GM23338 (cell line): ENCODE results near the gene FMN1. TPM values are rescaled to one million over a fixed set of nuclear protein-coding genes. Genes with fewer than 3 reads are reported as not detected.

Source experiments
- ATAC-seq: fragments of 200-7000 bp; cut with Tn5 transposase; 3 replicates; pipeline ENCODE4 v1.9.1; 2020
- DNase-seq: peaks from one replicate; pipeline ENCODE4 v3.0.0-alpha.2; 2015; ENCODE audit warnings: low spot score
- H2AFZ ChIP-seq: fragments of 200-600 bp; sonication (generic); 2 replicates; pipeline ENCODE4 v1.8.0; 2016; ENCODE audit warnings: antibody characterized with exemption, mild to moderate bottlenecking, moderate library complexity
- H3F3A ChIP-seq: fragments of 200-600 bp; sonication (generic); replicated peaks from 2 replicates; pipeline ENCODE4 v1.8.0; 2017; ENCODE audit warnings: antibody characterized with exemption, mixed run types, low read depth
- H3K27ac ChIP-seq: fragments of 200-600 bp; sonication (generic); 2 replicates; pipeline ENCODE4 v1.6.1; 2016; ENCODE audit warnings: low read depth
- H3K27me3 ChIP-seq: fragments of 200-600 bp; sonication (generic); 2 replicates; pipeline ENCODE4 v1.8.0; 2016; ENCODE audit warnings: mild to moderate bottlenecking, mixed run types, moderate library complexity; ENCODE audit not compliant: insufficient read depth
- H3K36me3 ChIP-seq: fragments of 200-600 bp; sonication (generic); 2 replicates; pipeline ENCODE4 v1.8.0; 2016; ENCODE audit warnings: mild to moderate bottlenecking; ENCODE audit not compliant: insufficient read depth
- H3K4me1 ChIP-seq: fragments of 200-600 bp; sonication (generic); 2 replicates; pipeline ENCODE4 v1.8.0; 2016; ENCODE audit warnings: mild to moderate bottlenecking, moderate library complexity; ENCODE audit not compliant: insufficient read depth
- H3K4me2 ChIP-seq: fragments of 200-600 bp; sonication (generic); 2 replicates; pipeline ENCODE4 v1.7.1; 2017; ENCODE audit warnings: mixed run types
- H3K4me3 ChIP-seq: fragments of 200-600 bp; sonication (generic); 2 replicates; pipeline ENCODE4 v1.6.1; 2016; ENCODE audit warnings: mixed run types
- H3K79me2 ChIP-seq: fragments of 200-600 bp; sonication (generic); replicated peaks from 2 replicates; pipeline ENCODE4 v1.8.0; 2017; ENCODE audit warnings: mild to moderate bottlenecking; ENCODE audit not compliant: insufficient read depth
- H3K9me2 ChIP-seq: fragments of 200-600 bp; sonication (generic); 2 replicates; pipeline ENCODE4 v1.8.0; 2017; ENCODE audit not compliant: insufficient read depth
- H4K20me1 ChIP-seq: fragments of 200-600 bp; sonication (generic); replicated peaks from 2 replicates; pipeline ENCODE4 v1.8.0; 2017; ENCODE audit warnings: mild to moderate bottlenecking; ENCODE audit not compliant: insufficient read depth
- H3K27ac Mint-ChIP-seq: 2 replicates; pipeline ENCODE4 v1.8.0; 2020; ENCODE audit warnings: inconsistent platforms, mild to moderate bottlenecking, moderate library complexity, mixed read lengths
- H3K27me3 Mint-ChIP-seq: 3 replicates; pipeline ENCODE4 v1.8.0; 2022; ENCODE audit warnings: low read depth, mild to moderate bottlenecking, moderate library complexity, mixed read lengths, inconsistent platforms; ENCODE audit not compliant: insufficient read depth, poor library complexity
- H3K36me3 Mint-ChIP-seq: 3 replicates; pipeline ENCODE4 v1.8.0; 2021; ENCODE audit warnings: low read depth, mild to moderate bottlenecking, inconsistent platforms, moderate library complexity, mixed read lengths
- H3K4me1 Mint-ChIP-seq: 3 replicates; pipeline ENCODE4 v1.8.0; 2020; ENCODE audit warnings: mild to moderate bottlenecking, inconsistent platforms, mixed read lengths
- H3K4me3 Mint-ChIP-seq: 3 replicates; pipeline ENCODE4 v1.8.0; 2021; ENCODE audit warnings: moderate library complexity, mild to moderate bottlenecking, inconsistent platforms, mixed read lengths
- H3K9me3 Mint-ChIP-seq: 3 replicates; pipeline ENCODE4 v1.8.0; 2020; ENCODE audit warnings: moderate library complexity, mild to moderate bottlenecking, inconsistent platforms, mixed read lengths
- CREB1 ChIP-seq: fragments of 250-450 bp; sonication (Bioruptor Pico); IDR thresholded peaks from 2 replicates; pipeline ENCODE4 v1.5.0; 2020; ENCODE audit warnings: low read depth, mild to moderate bottlenecking, moderate library complexity
- CTCF ChIP-seq, 2 experiments: fragments of 200-600 bp in 1 of 2; sonication (generic) in 1 of 2; conservative IDR thresholded peaks; 2 replicates each; pipeline versions ENCODE4 v1.5.1 to v1.6.1; 2016 to 2017; ENCODE audit warnings: antibody characterized with exemption in 2 of 2, low read depth in 2 of 2, mild to moderate bottlenecking in 2 of 2, moderate library complexity in 1 of 2
- ETS1 ChIP-seq: IDR thresholded peaks from 2 replicates; pipeline ENCODE4 v1.6.1; 2016; ENCODE audit warnings: antibody characterized with exemption
- NANOG ChIP-seq: IDR thresholded peaks from 2 replicates; pipeline ENCODE4 v1.6.1; 2016; ENCODE audit warnings: antibody characterized with exemption, borderline replicate concordance
- POLR2AphosphoS5 ChIP-seq: IDR thresholded peaks from 2 replicates; pipeline ENCODE4 v1.6.1; 2016; ENCODE audit warnings: antibody characterized with exemption, low read depth
- REST ChIP-seq: IDR thresholded peaks from one replicate; pipeline ENCODE4 v1.6.1; 2018; ENCODE audit warnings: antibody characterized with exemption; ENCODE audit not compliant: unreplicated experiment
- STAT1 ChIP-seq: IDR thresholded peaks from one replicate; pipeline ENCODE4 v1.6.1; 2016; ENCODE audit warnings: antibody characterized with exemption; ENCODE audit not compliant: unreplicated experiment
- ZNF331 ChIP-seq: fragments of 250-450 bp; sonication (Bioruptor Pico); IDR thresholded peaks from 2 replicates; pipeline ENCODE4 v1.5.0; 2020; ENCODE audit warnings: low read depth, mild to moderate bottlenecking, moderate library complexity
- ZNF462 ChIP-seq: fragments of 250-450 bp; sonication (Bioruptor Pico); IDR thresholded peaks from 2 replicates; pipeline ENCODE4 v1.5.0; 2020; ENCODE audit warnings: mild to moderate bottlenecking, moderate library complexity
- polyA plus RNA-seq: library from polyadenylated mRNA; unstranded; fragments of >200 nt; fragmentation: Nextera tagmentation; extraction: Ambion mirVana; gene quantifications from 2 replicates; pipeline ENCODE4 v1.2.1, GENCODE V29; 2016
- total RNA-seq: library from RNA; depleted of rRNA; stranded (reverse); fragments of >200 nt; shearing (Covaris generic); gene quantifications from 2 replicates; pipeline ENCODE4 v1.2.3, GENCODE V29; 2014

FMN1 gene
- total and polyA plus RNA-seq, 2 experiments from 2014 or later, result 1.2 to 1.6 TPM

- TF ChIP-seq ETS1 (no peak), STAT1 (no peak), CREB1 (CRISPR knock-in tag) (no peak), ZNF331 (no peak), POLR2AphosphoS5 (no peak)
These were observed 9.6 kb upstream of the FMN1 start (continued) for GRCh38 chr15:33204087-33204486.

GRCh38 chr15:33201491-33202231 lies 7.1 kb upstream of the FMN1 start:
- peak overlapping the region; percentile 93 for H3K27ac Mint-ChIP-seq
- no peaks in the 10 kb centered on the region for H3K9me3 Mint-ChIP-seq
- Histone ChIP-seq H3K4me2 (peak overlapping the region; percentile 1; the same call in 1 of the 2 replicates), H3F3A (no peaks in the 10 kb centered on the region), H2AFZ (peak overlapping the region; percentile 2; the same call in 1 of the 2 replicates), H3K27me3 (no peaks in the 10 kb centered on the region), H3K36me3 (no peaks in the 10 kb centered on the region), H3K27ac (no peak overlapping the region), H4K20me1 (no peaks in the 10 kb centered on the region), H3K4me1 (peaks cover 14% of the 10 kb centered on the region; the same call in 1 of the 2 replicates), H3K79me2 (no peaks in the 10 kb centered on the region), H3K9me2 (no peaks in the 10 kb centered on the region), H3K4me3 (no peak overlapping the region)
- H3K4me1 Mint-ChIP-seq, result peaks cover 30% of the 10 kb centered on the region
- H3K36me3 Mint-ChIP-seq, result no peaks in the 10 kb centered on the region
- no peak overlapping the region for H3K4me3 Mint-ChIP-seq
- DNase-seq (peak; percentile 77), ATAC-seq (peak; percentile 90)
- peaks cover 7% of the 10 kb centered on the region for H3K27me3 Mint-ChIP-seq
- TF ChIP-seq CTCF (conservative IDR thresholded peaks at IDR 0.05; ENCODE audit: low read depth in 2 of 2) (peak; percentile 16 to 35; a peak in 2 of 4 replicates), STAT1 (no peak), ZNF331 (no peak), ETS1 (no peak), ZNF462 (CRISPR knock-in tag) (0 out of 2 replicates have a peak, but pooled peaks have one; percentile 22), REST (no peak), NANOG (no peak)
